ENCODE measurements around the gene MLXIP.
A peak's percentile ranks its signal among the peaks of the same experiment; 100 is the strongest.
"Not testable (repeated sequence)": the region's sequence is repeated elsewhere in the genome, so short reads cannot be mapped to it uniquely, and the experiment has no call there.

The MLXIP gene, protein sequence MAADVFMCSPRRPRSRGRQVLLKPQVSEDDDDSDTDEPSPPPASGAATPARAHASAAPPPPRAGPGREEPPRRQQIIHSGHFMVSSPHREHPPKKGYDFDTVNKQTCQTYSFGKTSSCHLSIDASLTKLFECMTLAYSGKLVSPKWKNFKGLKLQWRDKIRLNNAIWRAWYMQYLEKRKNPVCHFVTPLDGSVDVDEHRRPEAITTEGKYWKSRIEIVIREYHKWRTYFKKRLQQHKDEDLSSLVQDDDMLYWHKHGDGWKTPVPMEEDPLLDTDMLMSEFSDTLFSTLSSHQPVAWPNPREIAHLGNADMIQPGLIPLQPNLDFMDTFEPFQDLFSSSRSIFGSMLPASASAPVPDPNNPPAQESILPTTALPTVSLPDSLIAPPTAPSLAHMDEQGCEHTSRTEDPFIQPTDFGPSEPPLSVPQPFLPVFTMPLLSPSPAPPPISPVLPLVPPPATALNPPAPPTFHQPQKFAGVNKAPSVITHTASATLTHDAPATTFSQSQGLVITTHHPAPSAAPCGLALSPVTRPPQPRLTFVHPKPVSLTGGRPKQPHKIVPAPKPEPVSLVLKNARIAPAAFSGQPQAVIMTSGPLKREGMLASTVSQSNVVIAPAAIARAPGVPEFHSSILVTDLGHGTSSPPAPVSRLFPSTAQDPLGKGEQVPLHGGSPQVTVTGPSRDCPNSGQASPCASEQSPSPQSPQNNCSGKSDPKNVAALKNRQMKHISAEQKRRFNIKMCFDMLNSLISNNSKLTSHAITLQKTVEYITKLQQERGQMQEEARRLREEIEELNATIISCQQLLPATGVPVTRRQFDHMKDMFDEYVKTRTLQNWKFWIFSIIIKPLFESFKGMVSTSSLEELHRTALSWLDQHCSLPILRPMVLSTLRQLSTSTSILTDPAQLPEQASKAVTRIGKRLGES

DNA sequence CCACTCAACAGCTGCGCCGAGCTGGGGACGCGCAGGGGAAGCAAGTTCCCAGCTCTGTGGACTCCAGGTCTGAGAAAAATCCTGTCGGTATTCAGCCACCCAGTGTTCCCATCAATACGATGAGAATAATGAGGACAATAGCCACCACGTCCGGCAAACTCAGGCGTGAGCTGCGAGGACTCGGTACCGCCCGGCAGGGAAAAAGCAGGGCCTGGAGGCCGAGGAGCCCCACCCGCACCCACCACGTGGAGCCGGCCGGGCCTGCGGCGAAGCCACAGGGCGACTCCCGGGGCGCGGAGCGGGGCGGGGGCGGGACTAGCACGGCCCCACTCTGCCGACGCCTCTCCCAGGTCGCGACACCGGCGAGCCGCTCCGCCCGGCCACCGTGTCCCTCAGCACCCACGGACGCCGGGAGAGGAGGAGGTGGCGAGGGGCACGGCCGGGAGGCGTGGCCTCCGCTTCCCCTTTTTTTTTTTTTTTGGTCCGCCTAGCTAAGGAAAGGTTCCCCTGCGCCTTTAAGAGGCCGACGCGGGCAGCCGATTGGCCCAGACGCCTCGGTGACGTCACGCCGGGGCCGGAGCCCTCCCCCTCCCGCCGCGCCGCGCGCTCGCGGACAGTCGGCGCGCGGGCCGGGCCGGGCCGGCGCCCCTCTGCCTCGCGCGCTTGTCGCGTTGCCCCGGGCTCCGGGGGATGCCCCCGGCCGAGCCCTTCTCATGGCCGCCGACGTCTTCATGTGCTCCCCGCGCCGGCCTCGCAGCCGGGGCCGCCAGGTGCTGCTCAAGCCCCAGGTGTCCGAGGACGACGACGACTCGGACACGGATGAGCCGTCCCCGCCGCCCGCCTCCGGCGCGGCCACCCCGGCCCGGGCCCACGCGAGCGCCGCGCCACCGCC, at the start of gene MLXIP:
TSS of gene MLXIP (plus strand) at position 616 of the 892 bp plus-strand sequence. CDS start at position 714, 98 bp downstream.
- peak; percentile 89 for DNase-seq

GRCh38 chr12:122028905-122029560, 49.5 kb upstream of the MLXIP start:
- DNase-seq: no peak

- no peak for DNase-seq
Measured at GRCh38 chr12:122029620-122030423, 48.7 kb upstream of the MLXIP start.

GRCh38 chr12:122030424-122031035, 48.0 kb upstream of the MLXIP start:
- no peak for DNase-seq

DNA sequence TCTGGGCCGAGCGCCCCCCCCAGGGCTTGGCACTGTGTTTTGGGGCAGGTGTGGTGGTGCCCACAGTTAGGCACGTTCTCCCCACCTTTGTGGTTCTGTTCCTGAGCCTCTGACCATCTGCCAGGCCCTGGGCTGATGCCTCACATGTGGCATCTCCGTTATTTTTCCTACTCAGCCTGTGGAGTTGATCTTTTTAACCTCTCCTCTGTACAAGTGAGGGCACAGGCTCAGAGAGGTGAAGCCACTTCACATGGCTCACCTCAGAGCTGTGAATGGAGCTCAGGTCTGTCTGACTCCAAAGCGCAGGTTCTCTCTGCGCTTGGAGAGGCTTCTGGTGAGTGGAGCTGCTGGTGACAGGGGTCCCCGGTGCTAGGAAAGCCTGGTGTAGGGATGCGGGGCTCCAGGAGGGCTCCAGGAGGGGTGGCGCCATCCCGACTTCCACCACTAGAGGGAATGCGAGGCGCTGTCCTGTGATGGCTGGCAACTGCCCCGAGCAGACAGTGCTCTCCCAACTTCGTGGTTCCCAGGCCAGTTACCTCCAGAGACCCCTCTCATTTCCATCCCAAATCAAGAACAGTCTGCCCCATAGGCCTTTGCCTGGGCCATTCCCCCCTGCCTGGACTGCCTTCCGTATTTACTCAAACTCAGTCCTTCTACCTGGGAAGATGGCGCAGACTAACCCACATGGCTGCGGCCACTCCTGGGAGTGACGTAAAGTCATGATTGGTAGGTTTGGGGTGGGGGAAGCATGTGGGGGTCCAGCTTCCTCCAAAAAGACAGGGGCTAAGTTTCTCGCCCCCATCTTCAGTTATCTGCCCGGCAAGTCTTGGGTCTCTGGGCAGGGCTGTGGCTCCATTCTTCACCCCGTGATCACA, 47.0 kb upstream of the MLXIP start:
- DNase-seq: peak; percentile 64

GRCh38 chr12:122032580-122032979, 46.0 kb upstream of the MLXIP start:
- DNase-seq: no peak

DNA sequence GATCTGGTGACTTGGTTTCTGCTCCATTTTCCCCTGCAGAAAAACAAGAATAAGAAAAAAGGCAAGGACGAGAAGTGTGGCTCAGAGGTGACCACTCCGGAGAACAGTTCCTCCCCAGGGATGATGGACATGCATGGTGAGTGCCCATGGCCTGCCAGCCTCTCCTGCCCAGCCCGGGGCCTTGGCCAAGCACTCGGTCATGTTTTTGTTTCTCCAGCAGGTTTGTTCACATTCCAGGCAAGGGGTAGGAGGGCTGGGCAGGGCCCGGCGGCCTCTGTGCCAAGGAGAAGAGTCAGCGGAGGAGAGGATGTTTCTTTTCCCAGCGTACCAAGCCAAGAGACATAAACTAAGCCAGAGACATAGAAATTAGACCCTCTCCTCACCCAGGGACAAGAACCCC, 43.3 kb upstream of the MLXIP start:
- DNase-seq: no peak

DNA sequence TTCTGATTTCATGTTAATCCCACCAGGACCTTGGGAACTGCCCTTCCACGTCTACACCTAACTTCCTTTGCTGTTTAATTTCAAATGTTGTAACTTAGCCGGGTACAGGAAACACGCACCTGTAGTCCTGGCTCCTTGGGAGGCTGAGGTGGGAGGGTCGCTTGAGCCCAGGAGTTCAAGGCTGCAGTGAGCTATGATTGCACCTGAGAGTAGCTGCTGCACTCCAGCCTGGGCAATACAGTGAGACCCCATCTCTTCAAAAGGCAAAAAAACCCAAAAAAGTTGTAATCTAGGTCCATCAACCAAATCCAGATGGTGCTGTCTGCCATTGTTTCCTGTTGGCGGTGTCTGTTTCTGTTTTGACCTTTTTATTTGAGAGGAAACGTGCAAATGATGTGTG, 42.4 kb upstream of the MLXIP start:
- DNase-seq: no peak

DNA sequence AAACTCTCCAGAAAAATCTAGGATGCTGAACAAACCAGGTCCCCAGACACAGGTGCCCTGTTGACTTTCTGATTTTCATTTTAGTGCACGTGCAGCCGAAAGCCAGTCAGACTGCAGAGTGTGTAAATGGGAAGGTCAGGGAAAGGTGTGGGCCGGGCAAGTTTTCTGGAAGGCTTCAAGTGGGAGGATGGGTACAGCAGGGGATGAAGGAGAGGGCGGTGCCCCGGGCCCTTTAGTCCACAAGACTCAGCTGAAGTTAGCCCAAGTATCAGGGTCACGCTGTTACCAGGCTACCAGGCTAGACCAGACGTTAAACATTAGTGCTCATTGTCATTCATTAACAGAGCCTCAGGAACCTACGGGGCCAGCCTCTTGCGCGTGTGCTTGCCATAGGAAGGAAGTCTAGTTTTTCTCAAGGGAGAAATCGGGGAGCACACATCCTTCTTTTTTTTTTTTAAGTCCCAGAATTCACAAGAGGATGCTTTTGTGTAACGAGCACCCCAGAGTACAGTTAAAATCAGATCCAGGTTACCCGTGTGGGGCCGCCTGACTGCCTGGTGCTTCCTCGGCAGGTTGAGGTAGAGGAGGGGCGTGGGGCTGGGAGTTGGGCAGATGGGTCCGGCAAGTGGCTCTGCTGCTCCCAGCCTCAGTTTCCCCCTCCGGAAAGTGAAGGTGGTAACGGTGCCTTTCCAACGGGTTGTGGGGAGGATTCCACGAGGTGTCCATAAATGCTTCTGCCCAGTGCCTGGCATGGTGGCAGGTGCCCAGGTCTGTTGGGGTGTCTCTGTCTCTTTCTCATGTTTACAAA, 37.8 kb upstream of the MLXIP start:
- no peak for DNase-seq

- not testable (repeated sequence) for DNase-seq
Measured at GRCh38 chr12:122041458-122041857, 37.1 kb upstream of the MLXIP start.

GRCh38 chr12:122042910-122043309, 35.6 kb upstream of the MLXIP start:
- DNase-seq: no peak

DNA sequence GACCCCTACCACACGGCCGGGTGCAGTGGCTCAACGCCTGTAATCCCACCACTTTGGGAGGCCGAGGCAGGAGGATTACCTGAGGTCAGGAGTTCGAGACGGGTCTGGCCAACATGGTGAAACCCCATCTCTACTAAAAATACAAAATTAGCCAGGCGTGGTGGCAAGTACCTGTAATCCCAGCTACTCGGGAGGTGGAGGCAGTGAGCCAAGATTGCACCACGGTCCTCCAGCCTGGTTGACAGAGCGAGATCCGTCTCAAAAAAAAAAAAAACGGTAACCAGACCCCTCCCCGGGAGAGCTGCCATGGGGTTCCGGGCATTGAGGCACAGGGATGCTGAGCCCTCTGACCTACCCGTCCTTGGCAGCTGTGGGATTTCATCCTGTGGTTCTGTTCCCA, 35.1 kb upstream of the MLXIP start:
- no peak for DNase-seq

- no peak for DNase-seq
Measured at GRCh38 chr12:122045262-122045661, 33.3 kb upstream of the MLXIP start.

GRCh38 chr12:122046145-122046544, 32.4 kb upstream of the MLXIP start:
- no peak for DNase-seq

GRCh38 chr12:122048151-122048550, 30.4 kb upstream of the MLXIP start:
- no peak for DNase-seq

GRCh38 chr12:122049827-122050226, 28.7 kb upstream of the MLXIP start:
- DNase-seq: no peak

GRCh38 chr12:122050706-122051105, 27.9 kb upstream of the MLXIP start:
- DNase-seq: no peak

- DNase-seq: no peak
Measured at GRCh38 chr12:122051231-122051876, 27.2 kb upstream of the MLXIP start.
